Thymus (tissue), 14 donors: Measurements from ENCODE around the gene ZNF691. TPM values are rescaled to one million over a fixed set of nuclear protein-coding genes. Genes with fewer than 3 reads are reported as not detected.

ENCODE experiments used
- DNase-seq, 9 donors: peaks; one replicate each; pipeline ENCODE4 v3.0.0-alpha.2; 2013; ENCODE audit warnings: low spot score in 9 of 9, low read depth in 6 of 9, missing footprints in 1 of 9
- H3K27ac ChIP-seq, 2 donors: one replicate each; pipeline ENCODE4 v1.5.1; 2013; ENCODE audit warnings: control low read depth in 1 of 2, low read depth in 1 of 2, low read length in 1 of 2, mild to moderate bottlenecking in 1 of 2, moderate library complexity in 1 of 2
- H3K27me3 ChIP-seq, 2 donors: one replicate each; pipeline ENCODE4 v1.5.1; 2013; ENCODE audit warnings: low read length in 1 of 2; ENCODE audit not compliant: control insufficient read depth in 2 of 2, insufficient read depth in 1 of 2
- H3K36me3 ChIP-seq, 2 donors: one replicate each; pipeline ENCODE4 v1.5.1; 2013; ENCODE audit warnings: low read length in 1 of 2, mild to moderate bottlenecking in 1 of 2, moderate library complexity in 1 of 2; ENCODE audit not compliant: control insufficient read depth in 2 of 2, insufficient read depth in 2 of 2
- H3K4me1 ChIP-seq, 2 donors: one replicate each; pipeline ENCODE4 v1.5.1; 2013; ENCODE audit warnings: low read length in 2 of 2; ENCODE audit not compliant: control insufficient read depth in 2 of 2, insufficient read depth in 2 of 2
- H3K4me3 ChIP-seq, 2 donors: one replicate each; pipeline ENCODE4 v1.5.1; 2013; ENCODE audit warnings: low read length in 2 of 2, control low read depth in 1 of 2, mild to moderate bottlenecking in 1 of 2
- H3K9me3 ChIP-seq, 2 donors: one replicate each; pipeline ENCODE4 v1.5.1; 2013; ENCODE audit warnings: low read length in 1 of 2, mild to moderate bottlenecking in 1 of 2; ENCODE audit not compliant: control insufficient read depth in 2 of 2, insufficient read depth in 1 of 2
- WGBS: extraction: QIAGEN DNeasy Blood & Tissue Kit; methylation state at CpG from one replicate; pipeline ENCODE4 v1.1.7; 2013; 5-methylcytosine and 5-hydroxymethylcytosine counted together
- long read RNA-seq, 10 donors: transcript quantifications; one replicate each; lab custom pipeline, GENCODE V29; 2026
- polyA plus RNA-seq: library from polyadenylated mRNA; stranded (reverse); fragments of 200-250 nt; gene quantifications from one replicate; pipeline ENCODE4 v1.2.3, GENCODE V29; 2013
- total RNA-seq: library from RNA; stranded (reverse); fragments of 120-200 nt; gene quantifications from one replicate; pipeline ENCODE4 v1.2.4, GENCODE V29; 2013
- donor health status: healthy.

Gene ZNF691, protein sequence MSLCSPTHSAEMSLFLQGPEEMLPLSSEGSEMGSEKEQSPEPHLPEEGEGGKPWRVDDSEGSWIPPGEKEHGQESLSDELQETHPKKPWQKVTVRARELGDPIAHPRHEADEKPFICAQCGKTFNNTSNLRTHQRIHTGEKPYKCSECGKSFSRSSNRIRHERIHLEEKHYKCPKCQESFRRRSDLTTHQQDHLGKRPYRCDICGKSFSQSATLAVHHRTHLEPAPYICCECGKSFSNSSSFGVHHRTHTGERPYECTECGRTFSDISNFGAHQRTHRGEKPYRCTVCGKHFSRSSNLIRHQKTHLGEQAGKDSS
- total RNA-seq = 12.5 TPM
- 18.7 TPM for polyA plus RNA-seq
- long read RNA-seq, donor 1, partial matches to known transcripts = 0 of 1 reads
- long read RNA-seq, donor 1, other reads (novel, unspliced or antisense) = 0 of 1 reads
- long read RNA-seq, donor 2, partial matches to known transcripts = 0 of 4 reads
- long read RNA-seq, donor 2, other reads (novel, unspliced or antisense) = 0 of 4 reads
- long read RNA-seq, donor 3, transcript ZNF691-206 (2 exons, 1,577 nt) = major isoform, 6 of 8 reads
- long read RNA-seq, donor 3, partial matches to known transcripts = 0 of 8 reads
- long read RNA-seq, donor 3, other reads (novel, unspliced or antisense) = 0 of 8 reads
- long read RNA-seq, donor 4, partial matches to known transcripts = 0 of 1 reads
- long read RNA-seq, donor 4, other reads (novel, unspliced or antisense) = 0 of 1 reads
- long read RNA-seq, donor 5, transcript ZNF691-206 (2 exons, 1,577 nt) = major isoform, 5 of 9 reads
- long read RNA-seq, donor 5, partial matches to known transcripts = 0 of 9 reads
- long read RNA-seq, donor 5, other reads (novel, unspliced or antisense) = 0 of 9 reads
- long read RNA-seq, donor 6, partial matches to known transcripts = 0 of 1 reads
- long read RNA-seq, donor 6, other reads (novel, unspliced or antisense) = 0 of 1 reads
- long read RNA-seq, donor 7, transcript ZNF691-206 (2 exons, 1,577 nt) = major isoform, 6 of 12 reads
- long read RNA-seq, donor 7, partial matches to known transcripts = 5 of 12 reads
- long read RNA-seq, donor 7, other reads (novel, unspliced or antisense) = 0 of 12 reads
- long read RNA-seq, donor 8, partial matches to known transcripts = 0 of 2 reads
- long read RNA-seq, donor 8, other reads (novel, unspliced or antisense) = 0 of 2 reads
- long read RNA-seq, donor 9, partial matches to known transcripts = 0 of 3 reads
- long read RNA-seq, donor 9, other reads (novel, unspliced or antisense) = 0 of 3 reads
- long read RNA-seq, donor 10, partial matches to known transcripts = 0 of 6 reads
- long read RNA-seq, donor 10, other reads (novel, unspliced or antisense) = 0 of 6 reads

DNA sequence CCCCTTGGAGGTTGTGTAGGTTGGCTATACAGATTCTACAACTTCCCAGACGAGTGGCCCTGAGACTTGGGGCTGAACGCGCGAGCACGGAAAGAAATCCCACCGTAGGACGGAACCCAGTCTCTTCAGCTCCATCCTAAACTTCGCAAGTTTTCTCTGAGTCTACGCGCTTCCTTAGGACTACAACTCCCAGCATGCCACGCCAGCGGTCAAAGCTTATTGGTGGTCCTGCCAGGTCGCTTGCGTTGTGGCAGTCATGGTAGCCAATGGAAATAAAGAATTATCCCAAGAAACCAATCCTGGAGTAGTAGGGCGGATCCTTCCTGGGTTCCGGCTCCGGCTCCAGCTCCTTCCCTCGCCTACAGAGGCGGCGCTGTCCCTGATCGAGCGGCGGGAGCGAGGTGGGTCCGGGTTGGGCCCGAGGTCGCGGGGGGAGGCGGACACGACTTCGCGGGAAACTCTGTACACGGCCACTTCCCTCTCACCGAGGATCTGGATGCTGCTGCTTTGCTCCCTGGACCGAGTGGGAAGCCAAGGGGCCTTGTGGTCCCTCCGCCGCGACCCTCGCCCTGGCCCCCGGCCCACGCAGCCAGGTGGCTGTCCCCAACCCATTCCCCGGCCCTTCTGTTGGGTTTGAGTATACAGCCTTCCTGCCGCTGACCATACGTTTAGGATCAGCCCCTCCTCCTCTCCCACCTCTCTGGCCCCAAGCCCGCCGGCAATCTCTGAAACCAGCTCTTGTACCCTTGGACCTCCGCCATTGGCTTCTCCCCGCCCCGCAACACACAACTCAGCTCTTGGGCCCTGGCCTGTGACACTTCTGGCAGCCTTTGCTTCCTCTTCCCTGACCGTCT is at the start of gene ZNF691:
ZNF691 (plus strand) TSS at position 357 of the 854 bp plus-strand sequence. CDS start 3,046 bp downstream, outside the sequence.
- peak; percentile 86 to 98 (median 93) for DNase-seq
- Histone ChIP-seq H3K4me3 (peak within 1 kb of the TSS; percentile 68 to 87), H3K4me1 (peaks cover 18 to 21% of the 10 kb centered on the region in 2 donors), H3K36me3 (peaks cover 11 to 27% of the 10 kb centered on the region in 2 donors), H3K27me3 (no peaks in the 10 kb centered on the region), H3K9me3 (no peaks in the 10 kb centered on the region), H3K27ac (peak within 1 kb of the TSS; percentile 58 to 84)
- WGBS = under 1% methylated on average over 50 of the region's 50 CpGs

DNA sequence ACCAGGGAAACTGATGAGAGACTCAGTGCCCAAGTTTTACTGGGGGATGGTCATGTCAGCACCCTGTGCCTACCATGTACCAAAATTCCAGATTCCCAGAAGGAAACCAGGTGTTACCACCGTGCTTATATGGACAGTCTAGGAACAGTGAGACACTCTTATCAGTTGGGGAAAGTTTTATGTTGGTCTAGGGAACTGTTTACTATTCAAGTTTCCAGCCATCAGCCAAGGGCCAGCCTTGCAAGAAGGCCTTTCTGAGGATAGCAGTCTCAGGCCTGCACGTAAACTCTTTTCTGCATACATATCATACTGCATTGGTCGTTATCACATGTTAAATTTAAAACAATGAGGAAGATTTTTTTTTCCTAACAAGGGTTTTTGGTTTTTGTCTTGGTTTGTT is 49.0 kb upstream of the ZNF691 start:
- H3K4me3 ChIP-seq = no peak overlapping the region
- WGBS = 98% methylated on average over 3 of the region's 3 CpGs
- no peak overlapping the region for H3K27ac ChIP-seq
- no peak for DNase-seq
- H3K36me3 ChIP-seq = no peaks in the 10 kb centered on the region
- no peaks in the 10 kb centered on the region for H3K9me3 ChIP-seq
- H3K27me3 ChIP-seq = no peaks in the 10 kb centered on the region
- H3K4me1 ChIP-seq = peaks cover 5 to 17% of the 10 kb centered on the region in 2 donors

DNA sequence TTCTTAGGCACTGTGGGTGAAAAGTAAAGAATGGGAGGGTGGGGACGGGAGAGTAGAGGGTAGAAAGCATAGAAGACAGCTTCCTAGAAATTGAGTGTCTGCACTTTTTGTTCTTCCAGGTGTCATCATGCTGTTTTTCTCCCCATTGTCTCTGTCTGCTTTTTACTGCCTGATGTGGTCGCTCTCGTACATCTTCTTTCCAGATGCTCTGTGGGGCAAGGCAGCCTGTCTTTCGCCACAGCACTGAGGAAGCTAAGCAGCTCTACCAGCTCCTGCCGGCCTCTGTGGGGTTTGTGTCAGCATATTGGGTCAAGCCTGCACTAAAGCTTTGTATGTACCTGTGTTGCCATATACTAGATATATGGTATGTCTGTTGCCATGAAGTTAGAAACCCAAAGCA is 48.4 kb upstream of the ZNF691 start:
- no peaks in the 10 kb centered on the region for H3K9me3 ChIP-seq
- no peaks in the 10 kb centered on the region for H3K36me3 ChIP-seq
- peak overlapping the region in 1 of 2 donors; percentile 12 for H3K27ac ChIP-seq
- H3K27me3 ChIP-seq = no peaks in the 10 kb centered on the region
- WGBS = 45% methylated on average over 5 of the region's 5 CpGs
- H3K4me3 ChIP-seq = no peak overlapping the region
- H3K4me1 ChIP-seq = peaks cover 5 to 17% of the 10 kb centered on the region in 2 donors
- DNase-seq = peak in 5 of 9 donors; percentile 27 to 64 (median 40)

DNA sequence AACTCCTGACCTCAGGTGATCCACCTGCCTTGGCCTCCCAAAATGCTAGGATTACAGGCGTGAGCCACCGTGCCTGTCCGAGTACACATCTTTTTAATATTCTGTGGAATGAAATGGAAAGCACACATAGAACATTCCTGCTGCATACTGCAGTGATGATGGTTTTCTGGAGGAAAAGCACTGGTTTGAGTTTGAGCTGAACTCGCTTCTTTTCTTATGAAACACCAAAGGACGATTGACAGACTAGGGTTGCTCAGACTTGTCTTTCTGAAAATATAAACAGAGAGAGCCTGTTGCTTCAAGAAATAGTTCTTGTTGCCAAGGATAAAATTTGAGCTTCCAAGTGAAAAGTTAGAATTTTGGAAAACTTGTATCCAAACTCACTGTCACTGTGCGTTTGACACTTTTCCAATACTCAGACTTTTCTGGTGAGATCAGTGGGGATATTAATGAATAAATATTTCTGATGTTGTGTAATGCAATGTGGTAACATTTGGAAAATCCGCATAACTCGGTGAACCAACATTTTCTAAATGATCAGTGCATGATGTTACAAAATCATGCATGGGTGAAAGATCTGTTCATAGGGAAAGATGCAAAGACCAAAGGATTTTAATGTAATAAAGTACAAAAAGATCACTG is 44.5 kb upstream of the ZNF691 start:
- peaks cover 0 to 3% of the 10 kb centered on the region in 2 donors for H3K9me3 ChIP-seq
- peaks cover 5 to 20% of the 10 kb centered on the region in 2 donors for H3K4me1 ChIP-seq
- no peak for DNase-seq
- H3K4me3 ChIP-seq = no peak overlapping the region
- no peak overlapping the region for H3K27ac ChIP-seq
- H3K36me3 ChIP-seq = peaks cover 3 to 14% of the 10 kb centered on the region in 2 donors
- 95% methylated on average over 8 of the region's 8 CpGs for WGBS
- no peaks in the 10 kb centered on the region for H3K27me3 ChIP-seq

DNA sequence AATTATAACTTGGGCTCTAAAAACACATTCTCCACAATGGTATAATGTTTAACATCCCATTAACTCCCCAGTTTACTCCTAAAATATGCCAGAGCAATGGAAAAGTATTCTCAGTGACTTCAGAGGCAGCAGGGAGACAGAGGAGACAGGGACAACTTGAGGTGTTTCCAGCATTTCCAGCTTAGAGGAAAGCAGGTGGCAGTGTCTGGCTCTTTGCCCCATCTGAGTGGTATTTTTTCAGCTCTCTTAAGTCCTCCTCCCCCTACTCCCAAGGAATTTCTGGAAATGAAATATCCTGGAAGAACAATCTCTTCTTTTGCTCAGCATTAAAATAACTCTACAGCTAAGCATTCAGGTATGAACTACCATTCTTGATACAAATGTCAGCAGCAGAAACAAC is 40.2 kb upstream of the ZNF691 start:
- Histone ChIP-seq H3K4me1 (peaks cover 7 to 17% of the 10 kb centered on the region in 2 donors), H3K36me3 (peaks cover 19 to 30% of the 10 kb centered on the region in 2 donors), H3K27me3 (no peaks in the 10 kb centered on the region), H3K4me3 (no peak overlapping the region), H3K27ac (no peak overlapping the region), H3K9me3 (peaks cover 0 to 3% of the 10 kb centered on the region in 2 donors)
- no peak for DNase-seq

DNA sequence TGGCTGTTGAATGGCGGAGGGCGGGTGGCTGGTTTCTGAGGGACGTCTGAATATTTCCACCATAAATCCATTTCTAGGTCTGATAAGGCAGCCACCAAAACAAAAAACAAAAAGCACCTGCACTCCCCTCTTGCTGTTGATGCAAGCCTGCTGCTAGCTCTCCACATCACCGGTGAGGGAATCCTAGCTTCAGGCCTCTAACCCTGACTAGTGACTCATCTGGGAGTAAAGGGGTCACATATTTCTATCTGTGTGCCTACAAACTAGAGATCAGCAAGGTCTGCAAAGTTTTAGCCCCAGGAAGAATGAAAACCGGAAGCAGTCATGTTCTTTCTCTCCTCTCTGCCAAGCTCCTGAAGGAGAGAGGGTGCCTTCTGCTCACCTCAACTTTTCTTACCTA is 39.8 kb upstream of the ZNF691 start:
- DNase-seq = no peak
- peaks cover 0 to 3% of the 10 kb centered on the region in 2 donors for H3K9me3 ChIP-seq
- H3K27ac ChIP-seq = peak overlapping the region; percentile 8 to 80
- H3K4me1 ChIP-seq = peaks cover 7 to 17% of the 10 kb centered on the region in 2 donors
- WGBS = 97% methylated on average over 5 of the region's 5 CpGs
- H3K36me3 ChIP-seq = peaks cover 23 to 34% of the 10 kb centered on the region in 2 donors
- no peaks in the 10 kb centered on the region for H3K27me3 ChIP-seq
- no peak overlapping the region for H3K4me3 ChIP-seq

DNA sequence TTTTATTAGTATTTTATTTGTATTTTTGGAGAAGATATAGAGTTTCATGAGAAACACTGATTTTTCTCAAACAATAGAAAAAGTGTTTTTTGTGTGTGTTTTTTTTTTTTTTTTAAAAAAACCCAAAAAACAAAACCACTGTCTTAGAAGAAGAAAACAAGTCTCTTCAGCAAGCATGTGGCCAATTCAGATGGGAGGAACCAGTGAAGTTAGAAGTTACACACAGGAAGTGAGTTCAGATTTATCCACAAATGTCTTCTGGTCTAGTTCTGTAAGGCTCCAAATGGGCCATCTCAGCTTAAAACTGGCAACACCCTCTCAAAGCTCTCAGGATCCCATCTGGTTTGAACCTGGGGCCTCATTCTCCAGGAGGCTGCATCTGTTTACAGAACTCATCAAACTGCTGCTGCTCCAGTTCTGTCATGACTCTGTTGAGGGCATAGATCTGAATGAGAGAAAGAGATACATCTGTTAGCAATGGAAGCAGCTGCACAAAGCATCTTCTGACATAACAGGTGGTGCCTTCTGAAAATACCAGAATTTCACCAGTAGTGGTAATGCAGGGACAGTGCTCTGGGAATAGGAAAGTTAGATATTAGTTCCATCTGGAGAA is 39.3 kb upstream of the ZNF691 start:
- Histone ChIP-seq H3K4me3 (no peak overlapping the region), H3K36me3 (peaks cover 23 to 35% of the 10 kb centered on the region in 2 donors), H3K4me1 (peaks cover 7 to 17% of the 10 kb centered on the region in 2 donors), H3K27me3 (no peaks in the 10 kb centered on the region), H3K9me3 (peaks cover 0 to 3% of the 10 kb centered on the region in 2 donors), H3K27ac (peak overlapping the region; percentile 53 to 80)
- peak in 3 of 9 donors; percentile 38 to 61 (median 40) for DNase-seq
